Mesenchymal stem cell (in vitro differentiated cells and primary cell): Measurements from ENCODE around the gene ACADS. TPM values are rescaled to one million over a fixed set of nuclear protein-coding genes. Genes with fewer than 3 reads are reported as not detected.
A peak's percentile ranks its signal among the peaks of the same experiment; 100 is the strongest.

Source experiments
- DNase-seq: peaks from one replicate; pipeline ENCODE4 v3.0.0-alpha.2; 2013
- H2AFZ ChIP-seq: one replicate; pipeline ENCODE4 v1.6.1; 2013; ENCODE audit warnings: low read depth, mild to moderate bottlenecking, control low read depth, inconsistent platforms, low read length, moderate library complexity
- H2AK5ac ChIP-seq: 2 replicates; pipeline ENCODE4 v1.6.1; 2013; ENCODE audit warnings: low read length, moderate library complexity, mild to moderate bottlenecking, inconsistent platforms; ENCODE audit not compliant: severe bottlenecking
- H2BK120ac ChIP-seq: one replicate; pipeline ENCODE4 v1.6.1; 2013; ENCODE audit warnings: low read depth, mild to moderate bottlenecking, inconsistent platforms, low read length, moderate library complexity
- H2BK12ac ChIP-seq, 2 experiments: one replicate each; pipeline ENCODE4 v1.6.1; 2013; ENCODE audit warnings: inconsistent platforms in 2 of 2, low read length in 2 of 2, mild to moderate bottlenecking in 2 of 2, moderate library complexity in 2 of 2, control low read depth in 1 of 2
- H2BK15ac ChIP-seq: one replicate; pipeline ENCODE4 v1.6.1; 2013; ENCODE audit warnings: mild to moderate bottlenecking, low read depth, inconsistent platforms; ENCODE audit not compliant: poor library complexity, severe bottlenecking
- H2BK5ac ChIP-seq: 2 replicates; pipeline ENCODE4 v1.6.1; 2013; ENCODE audit warnings: low read depth, mild to moderate bottlenecking, low read length, control low read depth, inconsistent platforms; ENCODE audit not compliant: poor library complexity, severe bottlenecking
- H3K14ac ChIP-seq, 2 experiments: one replicate each; pipeline ENCODE4 v1.6.1; 2013; ENCODE audit warnings: inconsistent platforms in 2 of 2, low read length in 2 of 2, control low read depth in 1 of 2, mild to moderate bottlenecking in 1 of 2, moderate library complexity in 1 of 2
- H3K18ac ChIP-seq, 2 experiments: one replicate each; pipeline ENCODE4 v1.6.1; 2013; ENCODE audit warnings: inconsistent platforms in 2 of 2, low read length in 2 of 2, control low read depth in 1 of 2, low read depth in 1 of 2, mild to moderate bottlenecking in 1 of 2
- H3K23ac ChIP-seq, 2 experiments: one replicate each; pipeline ENCODE4 v1.6.1; 2013; ENCODE audit warnings: inconsistent platforms in 2 of 2, low read length in 2 of 2, mild to moderate bottlenecking in 2 of 2, moderate library complexity in 2 of 2, control low read depth in 1 of 2
- H3K27ac ChIP-seq: 2 replicates; pipeline ENCODE4 v1.5.1; 2013; ENCODE audit warnings: mild to moderate bottlenecking, moderate library complexity, low read length, control low read depth, inconsistent platforms; ENCODE audit not compliant: poor library complexity, severe bottlenecking
- H3K27me3 ChIP-seq, 2 experiments: 2 replicates each; pipeline versions ENCODE4 v1.6.1 to v1.7.0; 2013; ENCODE audit warnings: low read length in 2 of 2, mild to moderate bottlenecking in 2 of 2, moderate library complexity in 2 of 2, control low read depth in 1 of 2, inconsistent platforms in 1 of 2; ENCODE audit not compliant: control insufficient read depth in 1 of 2, insufficient read depth in 1 of 2
- H3K36me3 ChIP-seq, 2 experiments: 2 replicates each; pipeline versions ENCODE4 v1.6.1 to v1.7.0; 2013; ENCODE audit warnings: low read length in 2 of 2, control low read depth in 1 of 2, inconsistent platforms in 1 of 2, low read depth in 1 of 2, mild to moderate bottlenecking in 1 of 2; ENCODE audit not compliant: insufficient read depth in 2 of 2, control insufficient read depth in 1 of 2
- H3K4ac ChIP-seq, 2 experiments: one replicate each; pipeline ENCODE4 v1.6.1; 2013; ENCODE audit warnings: inconsistent platforms in 2 of 2, low read length in 2 of 2, mild to moderate bottlenecking in 2 of 2, moderate library complexity in 2 of 2, control low read depth in 1 of 2, low read depth in 1 of 2
- H3K4me1 ChIP-seq: 2 replicates; pipeline ENCODE4 v1.6.1; 2013; ENCODE audit warnings: low read depth, low read length, control low read depth; ENCODE audit not compliant: control insufficient read depth, insufficient read depth
- H3K4me2 ChIP-seq: 2 replicates; pipeline ENCODE4 v1.6.1; 2013; ENCODE audit warnings: low read length, mild to moderate bottlenecking, inconsistent platforms; ENCODE audit not compliant: poor library complexity, severe bottlenecking
- H3K4me3 ChIP-seq, 2 experiments: 2 replicates each; pipeline versions ENCODE4 v1.5.1 to v1.7.0; 2013; ENCODE audit warnings: low read length in 2 of 2, mild to moderate bottlenecking in 2 of 2, control low read depth in 1 of 2, low read depth in 1 of 2; ENCODE audit not compliant: insufficient read depth in 1 of 2
- H3K79me1 ChIP-seq: replicated peaks from 2 replicates; pipeline ENCODE4 v1.6.1; 2013; ENCODE audit warnings: mild to moderate bottlenecking, control low read depth, low read length, inconsistent platforms; ENCODE audit not compliant: poor library complexity, severe bottlenecking
- H3K9ac ChIP-seq: 2 replicates; pipeline ENCODE4 v1.7.0; 2013; ENCODE audit warnings: mild to moderate bottlenecking, low read length, moderate library complexity
- H3K9me3 ChIP-seq: 2 replicates; pipeline ENCODE4 v1.7.0; 2013; ENCODE audit warnings: mild to moderate bottlenecking, low read length; ENCODE audit not compliant: control insufficient read depth
- H4K8ac ChIP-seq: one replicate; pipeline ENCODE4 v1.6.1; 2013; ENCODE audit warnings: inconsistent platforms, mild to moderate bottlenecking, low read length, moderate library complexity
- H4K91ac ChIP-seq: one replicate; pipeline ENCODE4 v1.6.1; 2013; ENCODE audit warnings: mild to moderate bottlenecking, low read length, inconsistent platforms
- WGBS: methylation state at CpG from one replicate; pipeline ENCODE4 v1.1.7; 2013; ENCODE audit warnings: mixed read lengths; 5-methylcytosine and 5-hydroxymethylcytosine counted together
- polyA plus RNA-seq, 2 experiments: library from polyadenylated mRNA; stranded (reverse); fragments of 200-250 nt; gene quantifications; one replicate each; pipeline ENCODE4 v1.2.3, GENCODE V29; 2013

The ACADS gene, protein sequence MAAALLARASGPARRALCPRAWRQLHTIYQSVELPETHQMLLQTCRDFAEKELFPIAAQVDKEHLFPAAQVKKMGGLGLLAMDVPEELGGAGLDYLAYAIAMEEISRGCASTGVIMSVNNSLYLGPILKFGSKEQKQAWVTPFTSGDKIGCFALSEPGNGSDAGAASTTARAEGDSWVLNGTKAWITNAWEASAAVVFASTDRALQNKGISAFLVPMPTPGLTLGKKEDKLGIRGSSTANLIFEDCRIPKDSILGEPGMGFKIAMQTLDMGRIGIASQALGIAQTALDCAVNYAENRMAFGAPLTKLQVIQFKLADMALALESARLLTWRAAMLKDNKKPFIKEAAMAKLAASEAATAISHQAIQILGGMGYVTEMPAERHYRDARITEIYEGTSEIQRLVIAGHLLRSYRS
- polyA plus RNA-seq (2013, experiment 1 of 2): 3.6 TPM
- 3.7 TPM for polyA plus RNA-seq (2013, experiment 2 of 2)

DNA sequence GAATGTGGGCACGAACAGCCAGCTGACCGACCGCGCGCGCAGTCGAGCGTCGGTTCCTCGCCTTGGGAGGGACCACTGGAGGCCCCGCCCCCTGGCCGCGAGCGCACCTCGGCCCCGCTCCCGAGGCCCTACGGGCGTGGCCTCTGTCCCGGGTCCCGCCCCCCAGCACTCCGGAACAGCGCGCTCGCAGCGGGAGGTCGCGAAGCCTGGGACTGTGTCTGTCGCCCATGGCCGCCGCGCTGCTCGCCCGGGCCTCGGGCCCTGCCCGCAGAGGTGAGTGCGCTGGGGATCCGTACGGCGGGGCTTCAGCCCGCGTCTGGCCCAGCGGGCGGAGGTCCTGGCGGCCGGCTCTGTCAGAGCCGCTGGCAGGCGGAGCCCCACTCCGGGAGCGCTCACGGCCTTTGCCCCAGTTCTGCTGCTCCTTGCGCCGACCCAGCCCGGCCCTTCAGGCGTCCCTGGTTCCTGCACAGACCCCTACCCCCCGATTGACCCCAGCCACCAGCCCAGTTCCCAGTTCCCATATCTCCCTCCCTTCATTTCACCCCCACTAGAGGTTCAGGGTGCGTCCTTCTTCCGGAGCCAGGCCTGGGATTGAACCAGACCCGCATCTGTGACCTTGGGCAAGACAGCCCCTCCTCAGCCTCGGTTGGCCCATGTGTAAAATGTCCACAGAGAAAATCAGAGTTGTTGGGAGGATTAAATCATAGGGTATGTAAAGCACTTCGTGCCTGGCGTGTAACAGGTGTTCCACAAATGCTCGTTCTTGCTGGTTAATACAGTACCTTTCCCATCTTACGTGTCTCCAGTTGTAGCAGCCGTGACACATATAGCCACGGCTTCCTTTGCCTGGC, at the start of gene ACADS:
Gene ACADS, plus strand, starts transcription at position 168 of the 851 bp plus-strand sequence. Its CDS starts 60 bp downstream, at position 228.
- H3K9me3 ChIP-seq: no peaks in the 10 kb centered on the region
- H2BK15ac ChIP-seq: no peak within 1 kb of the TSS

DNA sequence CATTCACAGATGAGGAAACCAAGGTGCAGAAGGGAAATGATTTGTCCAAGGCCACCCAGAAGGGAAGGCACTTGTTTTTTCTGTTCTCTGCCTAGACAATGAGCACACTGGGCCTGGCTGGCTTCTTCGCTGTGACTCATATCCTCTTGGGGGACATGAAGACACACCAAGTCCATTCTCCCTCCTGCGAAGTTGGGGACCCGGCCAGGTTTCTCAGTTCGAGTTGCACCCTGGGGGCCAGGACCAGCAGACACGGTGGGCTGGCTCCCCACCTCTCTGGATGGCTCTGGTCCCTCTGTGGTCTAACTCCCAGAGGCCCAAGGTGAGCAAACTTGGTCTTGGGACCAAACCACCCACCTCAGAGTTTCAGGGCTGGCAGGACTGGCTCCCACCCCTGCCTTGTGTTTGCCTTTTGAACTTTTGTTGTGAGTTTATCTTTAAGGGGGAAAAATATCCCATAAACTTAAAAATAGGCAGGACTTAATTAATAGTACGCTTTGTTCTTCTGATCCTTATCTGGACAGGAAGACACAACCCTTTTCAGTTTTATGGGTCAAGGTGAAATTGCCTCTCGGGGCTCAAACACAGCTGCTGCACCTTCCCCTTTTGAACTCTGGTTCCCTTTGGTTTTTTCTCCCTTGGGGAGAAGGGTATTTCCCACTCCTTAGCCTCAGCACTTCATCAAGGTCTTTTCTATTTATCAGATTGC, 47.7 kb upstream of the ACADS start:
- Histone ChIP-seq H3K36me3 (no peaks in the 10 kb centered on the region), H4K91ac (no peak overlapping the region), H2AFZ (no peak overlapping the region), H3K9me3 (no peaks in the 10 kb centered on the region), H3K9ac (no peak overlapping the region), H3K27ac (no peak overlapping the region), H2BK120ac (no peak overlapping the region), H2AK5ac (no peak overlapping the region), H3K79me1 (no peaks in the 10 kb centered on the region), H3K27me3 (peaks cover 4 to 42% of the 10 kb centered on the region in 2 experiments), H3K4me3 (no peak overlapping the region), H2BK15ac (no peak overlapping the region), H3K18ac (no peak overlapping the region), H4K8ac (no peak overlapping the region), H3K4me1 (no peaks in the 10 kb centered on the region), H2BK5ac (no peak overlapping the region), H3K23ac (no peak overlapping the region), H3K4ac (no peak overlapping the region), H3K14ac (no peak overlapping the region), H3K4me2 (no peak overlapping the region), H2BK12ac (no peak overlapping the region)
- DNase-seq: no peak
- WGBS: 77% methylated on average over 7 of the region's 7 CpGs

More for the DNA sequence above, at the start of gene ACADS:
- peaks cover 11% of the 10 kb centered on the region for H3K79me1 ChIP-seq
- no peak within 1 kb of the TSS for H2BK12ac ChIP-seq
- H3K14ac ChIP-seq: no peak within 1 kb of the TSS
- DNase-seq: peak; percentile 84
- peak within 1 kb of the TSS; percentile 67 to 85 for H3K18ac ChIP-seq
- H3K27me3 ChIP-seq: no peaks in the 10 kb centered on the region
- peak within 1 kb of the TSS; percentile 88 for H4K8ac ChIP-seq
- peak within 1 kb of the TSS; percentile 89 for H2AFZ ChIP-seq
- no peak within 1 kb of the TSS for H2AK5ac ChIP-seq
- peaks cover 10% of the 10 kb centered on the region for H3K4me1 ChIP-seq
- H3K4me3 ChIP-seq: peak within 1 kb of the TSS; percentile 73 to 82
- H2BK5ac ChIP-seq: no peak within 1 kb of the TSS
- H4K91ac ChIP-seq: peak within 1 kb of the TSS; percentile 31
- H3K4me2 ChIP-seq: peak within 1 kb of the TSS; percentile 89
- H3K4ac ChIP-seq: peak within 1 kb of the TSS; percentile 40 to 53
- H3K23ac ChIP-seq: no peak within 1 kb of the TSS
- H3K27ac ChIP-seq: no peak within 1 kb of the TSS
- peaks cover 27 to 54% of the 10 kb centered on the region in 2 experiments for H3K36me3 ChIP-seq
- WGBS: 11% methylated on average over 66 of the region's 66 CpGs
- H2BK120ac ChIP-seq: no peak within 1 kb of the TSS
- peak within 1 kb of the TSS; percentile 86 for H3K9ac ChIP-seq

DNA sequence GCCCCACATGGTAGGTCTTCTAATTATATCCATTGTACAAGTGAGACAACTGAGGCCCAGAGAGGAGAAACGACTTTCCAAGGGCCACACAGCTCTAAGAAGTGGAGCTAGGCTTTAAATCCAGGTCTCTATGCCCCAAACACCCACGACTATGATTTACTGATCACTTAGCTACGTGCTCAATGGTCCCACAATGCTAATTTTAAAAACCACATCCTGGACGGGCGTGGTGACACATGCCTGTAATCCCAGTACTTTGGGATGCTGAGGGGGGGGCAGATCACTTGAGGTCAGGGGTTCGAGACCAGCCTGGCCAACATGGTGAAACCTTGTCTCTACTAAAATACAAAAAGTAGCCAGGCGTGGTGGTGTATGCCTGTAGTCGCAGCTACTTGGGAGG, 47.1 kb upstream of the ACADS start:
- H3K18ac ChIP-seq: no peak overlapping the region
- H3K9me3 ChIP-seq: no peaks in the 10 kb centered on the region
- peaks cover 3 to 41% of the 10 kb centered on the region in 2 experiments for H3K27me3 ChIP-seq
- H2BK12ac ChIP-seq: no peak overlapping the region
- no peak overlapping the region for H3K27ac ChIP-seq
- H3K4me2 ChIP-seq: no peak overlapping the region
- no peak overlapping the region for H2AK5ac ChIP-seq
- H3K4me3 ChIP-seq: no peak overlapping the region
- no peak overlapping the region for H4K8ac ChIP-seq
- DNase-seq: no peak
- no peak overlapping the region for H2BK5ac ChIP-seq
- H2BK15ac ChIP-seq: no peak overlapping the region
- H4K91ac ChIP-seq: no peak overlapping the region
- H3K4me1 ChIP-seq: no peaks in the 10 kb centered on the region
- H3K14ac ChIP-seq: no peak overlapping the region
- no peak overlapping the region for H2AFZ ChIP-seq
- H2BK120ac ChIP-seq: no peak overlapping the region
- WGBS: 54% methylated on average over 6 of the region's 8 CpGs
- no peaks in the 10 kb centered on the region for H3K36me3 ChIP-seq
- H3K79me1 ChIP-seq: no peaks in the 10 kb centered on the region
- no peak overlapping the region for H3K9ac ChIP-seq
- no peak overlapping the region for H3K23ac ChIP-seq
- no peak overlapping the region for H3K4ac ChIP-seq
